GM21619 (cell line): ENCODE measurements around the gene GMEB2.
"Not testable (repeated sequence)": the region's sequence is repeated elsewhere in the genome, so short reads cannot be mapped to it uniquely, and the experiment has no call there.

Experiments
- ATAC-seq: cut with Tn5 transposase; IDR thresholded peaks from one replicate; pipeline ENCODE4 v1.9.1; 2021; ENCODE audit not compliant: unreplicated experiment

GMEB2 gene

DNA sequence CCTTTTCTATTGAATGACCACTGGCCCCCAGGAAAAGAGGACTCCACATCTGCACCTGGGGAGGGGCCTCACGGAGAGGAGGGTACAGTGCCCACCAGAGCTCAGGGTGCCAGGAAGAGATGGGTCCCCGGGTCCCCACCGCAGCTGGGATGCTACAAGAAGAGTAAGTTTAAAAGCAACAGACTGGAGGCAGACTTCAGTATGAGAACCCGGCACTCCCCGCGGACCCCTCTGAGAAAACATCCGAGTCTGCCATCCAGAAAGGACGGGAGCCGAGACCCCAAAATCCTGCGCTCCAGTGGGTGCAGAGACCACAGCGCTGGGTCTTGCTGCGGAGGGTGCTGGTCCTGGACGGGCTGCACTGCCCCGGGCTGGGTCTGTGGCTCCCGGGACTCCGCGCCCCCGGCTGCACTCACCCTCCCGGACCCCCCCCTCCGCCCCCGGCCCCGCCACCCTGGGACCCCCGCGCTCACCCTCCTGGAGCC, 53.2 kb downstream of the GMEB2 start:
- no peak for ATAC-seq

DNA sequence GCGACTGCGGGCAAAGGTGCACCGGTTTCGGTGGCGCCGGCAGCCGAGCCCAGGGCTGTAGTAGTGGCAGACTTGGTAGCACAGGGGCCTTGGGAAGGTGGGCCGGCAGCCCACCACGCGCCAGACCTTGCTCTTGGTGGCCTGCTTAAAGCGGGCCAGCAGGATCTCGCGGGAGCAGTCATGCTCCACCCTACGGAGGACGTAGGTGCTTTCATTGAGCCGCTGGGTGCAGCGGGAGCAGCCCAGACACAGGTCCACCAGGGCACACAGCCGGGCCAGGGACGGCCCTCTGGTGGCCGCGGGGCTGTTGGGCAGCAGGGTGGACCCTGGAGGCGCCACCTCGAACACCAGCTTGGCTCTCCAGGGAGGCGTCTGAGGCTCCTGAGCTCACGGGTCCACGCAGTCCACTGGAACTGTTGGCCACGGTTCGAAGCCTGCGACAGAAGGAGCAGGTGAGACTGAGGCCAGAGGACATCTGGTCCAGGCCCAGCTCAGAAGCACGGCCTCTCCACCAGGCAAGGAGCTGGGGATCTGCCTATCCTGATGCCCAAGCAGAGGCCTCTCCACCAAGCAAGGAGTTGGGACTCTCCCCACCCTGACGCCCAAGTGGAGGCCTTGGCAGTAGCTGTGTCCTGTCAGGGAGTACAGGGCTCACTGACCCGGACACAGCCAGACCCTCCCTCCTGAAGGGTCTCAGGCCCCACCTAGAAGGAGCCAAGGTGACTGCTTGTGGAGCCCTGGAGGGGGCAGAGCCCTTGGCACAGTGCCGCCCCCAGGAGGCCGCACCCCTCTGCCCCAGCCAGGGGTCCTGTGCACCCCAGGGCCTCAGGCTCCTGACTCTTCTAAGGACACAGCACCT, 53.9 kb downstream of the GMEB2 start:
- no peak for ATAC-seq

DNA sequence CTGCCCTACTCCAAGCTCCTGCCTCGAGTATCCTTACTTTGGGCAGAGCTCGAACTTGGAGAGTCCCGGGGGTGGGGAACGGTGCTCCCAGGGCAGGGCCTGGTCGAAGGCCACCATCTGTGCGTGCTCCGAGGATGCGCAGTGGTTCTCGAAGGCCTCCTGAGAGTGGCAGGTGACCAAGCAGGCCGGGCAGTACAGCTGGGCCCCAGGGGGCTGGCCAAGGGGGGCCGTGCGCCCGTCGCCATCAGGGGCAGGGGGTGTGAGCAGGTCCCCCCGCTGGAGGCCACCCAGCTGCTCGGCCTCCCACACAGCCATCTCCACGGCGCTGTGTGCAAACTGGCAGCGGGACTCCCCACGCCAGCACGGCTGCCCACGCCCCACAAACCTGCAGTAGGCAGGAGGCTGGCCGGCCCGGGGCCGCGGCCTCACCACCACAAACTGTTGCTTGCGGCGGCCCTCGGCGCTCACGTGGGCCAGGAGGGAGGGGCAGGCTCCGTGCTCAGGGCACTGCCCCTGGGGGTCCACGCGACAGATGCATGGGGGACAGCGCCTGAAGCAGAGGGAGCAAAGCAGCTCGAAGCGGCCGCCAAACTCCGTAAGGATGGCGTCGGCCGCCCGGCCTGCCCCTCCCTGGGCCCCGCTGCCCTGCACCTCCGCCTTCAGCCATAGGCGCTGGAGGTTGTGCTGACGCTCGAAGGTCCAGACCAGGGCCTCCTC, 54.7 kb downstream of the GMEB2 start:
- ATAC-seq, result no peak

DNA sequence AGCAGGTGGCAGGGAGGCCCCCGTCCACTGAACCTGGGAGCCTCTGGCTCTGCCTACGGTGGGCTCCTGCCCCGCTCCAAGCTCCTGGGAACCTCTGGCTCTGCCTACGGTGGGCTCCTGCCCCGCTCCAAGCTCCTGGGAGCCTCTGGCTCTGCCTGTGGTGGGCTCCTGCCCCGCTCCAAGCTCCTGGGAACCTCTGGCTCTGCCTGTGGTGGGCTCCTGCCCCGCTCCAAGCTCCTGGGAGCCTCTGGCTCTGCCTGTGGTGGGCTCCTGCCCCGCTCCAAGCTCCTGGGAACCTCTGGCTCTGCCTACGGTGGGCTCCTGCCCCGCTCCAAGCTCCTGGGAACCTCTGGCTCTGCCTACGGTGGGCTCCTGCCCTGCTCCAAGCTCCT, 55.8 kb downstream of the GMEB2 start:
- ATAC-seq, result not testable (repeated sequence)

DNA sequence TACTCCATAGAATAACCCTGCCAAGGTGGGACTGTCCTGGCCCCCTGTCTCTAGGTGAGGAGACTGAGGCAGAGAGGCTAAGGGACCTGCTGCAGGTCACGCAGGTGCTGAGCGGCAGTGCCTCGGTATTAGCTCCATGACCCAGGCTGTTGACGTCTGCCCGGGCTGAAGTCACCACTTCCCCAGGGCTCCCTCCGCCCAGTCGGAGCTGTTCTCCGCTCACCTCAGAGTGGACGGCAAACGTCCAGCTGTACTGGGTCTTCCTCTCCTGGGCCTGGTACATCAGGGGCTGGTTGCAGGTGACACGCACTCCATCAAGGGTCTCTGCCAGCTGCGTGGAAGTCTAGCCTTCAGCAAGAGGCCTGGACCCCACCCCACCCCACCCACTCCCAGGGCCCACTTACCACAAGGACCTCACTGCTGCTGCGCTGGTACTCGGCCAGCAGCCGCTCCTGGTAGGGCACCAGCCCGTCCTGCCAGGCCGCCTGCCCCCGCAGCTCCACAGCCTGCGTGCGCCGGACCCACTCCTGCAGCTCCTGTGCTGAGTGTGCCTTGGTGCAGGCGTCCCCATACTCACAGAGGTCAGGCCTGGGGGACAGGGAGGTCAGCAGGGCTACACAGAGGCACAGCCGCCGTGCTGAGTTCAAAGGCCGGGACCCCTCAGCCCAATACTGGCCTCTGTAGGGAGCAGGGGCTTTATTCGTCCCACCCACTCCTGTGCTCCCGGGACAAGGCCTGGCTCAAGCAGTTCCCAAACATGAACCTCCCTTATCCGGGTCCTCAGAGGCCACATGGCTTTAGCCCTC, 56.4 kb downstream of the GMEB2 start:
- no peak for ATAC-seq

DNA sequence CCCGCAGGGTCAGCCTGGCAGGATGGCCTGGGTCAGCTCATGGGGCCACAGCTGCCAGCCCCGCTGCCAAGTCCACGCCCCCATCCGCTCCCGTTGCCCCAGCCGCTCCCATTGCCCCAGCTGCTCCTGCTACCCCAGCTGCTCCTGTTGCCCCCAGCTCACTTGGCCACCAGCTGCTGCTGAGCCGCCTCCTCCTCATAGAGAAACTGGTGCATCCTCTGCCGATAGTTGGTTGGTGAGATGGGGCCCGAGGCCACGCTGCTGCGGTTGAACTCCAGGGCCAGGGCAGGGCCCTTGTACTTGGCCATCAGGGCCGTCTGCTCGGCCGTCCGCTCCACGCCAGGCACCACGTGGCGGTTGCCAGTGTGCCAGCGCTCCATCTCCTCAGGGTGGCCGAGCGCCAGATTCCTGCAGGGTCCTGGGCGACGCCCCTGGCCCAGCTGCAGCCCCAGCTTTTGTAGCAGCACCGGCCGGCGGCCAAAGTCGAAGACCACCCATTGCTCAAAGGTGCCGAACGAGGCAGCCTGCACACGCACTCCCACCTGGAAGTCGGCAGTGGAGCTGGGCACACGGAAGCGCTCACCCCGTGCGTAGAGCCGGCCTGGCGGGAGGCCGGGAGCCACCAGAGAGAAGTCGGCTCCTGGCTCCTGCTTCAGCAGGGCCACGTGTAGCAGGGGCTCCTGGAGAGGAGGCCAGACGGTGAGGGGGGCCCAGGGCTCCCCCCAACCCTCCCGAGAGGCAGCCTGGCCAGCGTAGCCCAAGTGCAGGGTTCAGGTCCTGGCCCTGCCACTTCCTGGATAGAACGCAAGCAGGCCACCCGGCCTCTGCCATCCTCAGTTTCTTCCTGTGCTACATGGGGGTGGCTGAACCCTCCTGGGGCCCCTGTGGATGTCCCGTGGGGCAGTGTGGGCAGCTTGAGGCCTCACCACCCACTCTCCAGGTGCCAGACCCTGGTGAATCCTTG, 57.6 kb downstream of the GMEB2 start:
- no peak for ATAC-seq

DNA sequence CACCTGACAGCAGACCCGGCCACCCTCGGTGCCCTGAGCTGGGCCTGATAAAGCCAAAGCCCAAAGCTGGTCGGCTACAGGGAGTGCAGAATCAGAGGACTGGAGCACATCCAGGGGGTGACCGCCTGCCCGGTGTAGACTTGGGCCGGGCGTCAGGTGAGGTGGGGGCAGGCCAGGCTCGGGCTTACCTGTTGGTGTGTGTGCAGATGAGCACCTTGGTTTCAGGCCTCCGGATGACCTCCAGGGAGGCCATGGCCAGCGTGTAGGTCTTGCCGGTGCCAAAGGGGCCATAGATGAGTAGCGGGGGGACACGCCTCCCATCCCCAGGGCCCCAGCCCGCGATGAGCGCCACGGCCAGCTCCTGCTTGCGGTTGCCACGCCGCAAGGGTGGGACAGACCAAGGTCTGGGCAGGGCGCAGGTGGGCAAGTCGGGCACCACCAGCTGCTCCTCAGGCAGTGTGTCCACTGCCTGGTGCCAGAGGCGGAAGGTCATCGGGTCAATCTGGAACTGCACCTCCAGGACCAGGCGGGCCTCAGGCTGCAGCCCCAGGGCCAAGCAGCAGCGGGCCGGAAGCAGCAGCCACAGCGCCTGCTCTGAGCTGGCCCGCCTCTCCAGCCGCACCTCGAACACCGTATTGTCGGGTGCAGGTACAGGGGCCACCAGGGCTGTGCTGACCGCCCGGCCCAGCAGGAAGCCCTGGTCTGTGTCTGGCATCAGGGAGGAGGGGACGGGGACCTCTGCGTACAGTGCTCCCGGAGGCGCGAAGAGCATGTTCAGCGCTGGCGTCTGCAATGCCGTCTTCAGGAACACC, 58.5 kb downstream of the GMEB2 start:
- ATAC-seq, result peak; percentile 2

DNA sequence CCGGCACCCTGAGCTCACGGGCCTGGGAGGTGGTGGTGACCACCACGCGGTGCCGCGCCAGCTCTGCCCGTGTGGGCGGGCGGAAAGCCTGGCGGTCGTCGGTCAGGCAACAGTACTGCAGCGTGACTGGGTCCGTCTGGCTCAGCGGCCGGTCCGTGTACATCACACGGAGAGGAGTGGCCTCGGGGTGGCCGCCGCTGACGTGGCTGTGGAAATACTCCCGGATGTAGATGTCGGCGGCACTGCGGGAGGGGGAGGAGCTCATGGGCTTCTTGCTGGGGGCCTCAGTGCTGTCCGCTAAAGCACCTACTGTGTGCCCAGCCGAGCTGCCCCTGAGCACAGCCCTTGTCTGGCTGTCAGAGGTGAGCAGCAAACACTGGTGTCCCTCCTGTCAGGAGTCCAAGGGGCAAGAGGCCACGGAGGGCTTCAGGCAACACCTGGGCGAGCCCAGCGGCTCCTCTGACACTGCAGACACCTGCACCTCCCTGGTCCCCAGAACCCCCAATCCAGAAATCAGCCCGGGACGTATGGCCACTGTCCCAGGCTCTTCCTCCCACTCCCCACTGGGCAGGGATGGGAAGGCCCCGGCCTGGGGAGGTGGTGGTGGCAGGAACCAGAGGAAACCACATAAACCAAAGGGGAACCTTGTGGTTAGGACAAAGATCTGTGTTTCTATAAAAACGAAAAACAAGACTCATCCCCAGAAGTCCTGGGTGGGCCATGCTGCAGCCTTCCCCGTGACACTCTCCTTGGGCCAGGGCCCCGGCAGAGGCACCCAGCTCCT, 59.3 kb downstream of the GMEB2 start:
- ATAC-seq, result peak; percentile 55

DNA sequence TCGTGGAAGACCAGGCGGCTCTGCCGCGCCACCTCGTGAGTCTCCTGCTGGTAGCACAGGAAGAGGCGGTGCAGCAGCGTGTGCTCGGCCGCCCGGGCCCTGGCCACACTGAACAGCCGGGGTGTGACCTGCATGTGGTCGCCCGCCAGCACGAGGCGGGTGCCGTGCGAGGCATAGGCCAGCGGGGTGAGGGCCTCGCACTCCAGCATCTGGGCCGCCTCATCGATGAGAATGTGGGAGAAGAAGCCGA, 59.8 kb downstream of the GMEB2 start:
- ATAC-seq, result no peak

DNA sequence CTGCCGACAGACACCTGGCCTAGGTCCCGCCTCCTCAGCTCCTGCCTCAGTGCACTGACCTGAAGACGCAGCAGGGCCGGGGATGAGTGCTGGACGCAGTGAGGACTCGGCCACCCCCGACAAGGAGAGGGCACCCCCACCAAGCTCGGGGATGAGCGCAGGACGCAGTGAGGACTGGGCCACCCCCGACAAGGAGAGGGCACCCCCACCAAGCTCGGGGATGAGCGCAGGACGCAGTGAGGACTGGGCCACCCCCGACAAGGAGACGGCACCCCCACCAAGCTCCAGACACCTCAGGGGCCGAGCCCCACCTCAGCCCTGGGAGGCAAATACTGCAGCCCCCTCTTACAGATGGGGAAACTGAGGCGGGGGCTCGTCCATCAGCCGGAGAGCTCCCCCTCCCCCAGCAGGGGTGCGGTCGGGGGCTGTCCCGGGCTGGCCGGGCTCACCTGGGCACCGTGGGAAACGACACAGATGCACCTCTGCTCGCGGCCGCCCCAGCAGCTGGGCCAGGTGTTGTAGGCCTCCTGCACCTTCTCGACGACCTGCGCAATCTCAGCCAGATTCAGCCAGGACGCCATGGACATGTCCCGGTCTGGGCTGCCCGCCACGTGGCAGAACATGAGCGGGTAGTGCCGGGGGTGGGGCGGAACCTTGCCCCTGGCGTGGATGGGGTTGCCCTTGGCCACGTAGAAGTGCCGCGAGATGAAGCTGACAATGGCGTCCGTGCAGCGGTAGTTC, 60.3 kb downstream of the GMEB2 start:
- no peak for ATAC-seq

DNA sequence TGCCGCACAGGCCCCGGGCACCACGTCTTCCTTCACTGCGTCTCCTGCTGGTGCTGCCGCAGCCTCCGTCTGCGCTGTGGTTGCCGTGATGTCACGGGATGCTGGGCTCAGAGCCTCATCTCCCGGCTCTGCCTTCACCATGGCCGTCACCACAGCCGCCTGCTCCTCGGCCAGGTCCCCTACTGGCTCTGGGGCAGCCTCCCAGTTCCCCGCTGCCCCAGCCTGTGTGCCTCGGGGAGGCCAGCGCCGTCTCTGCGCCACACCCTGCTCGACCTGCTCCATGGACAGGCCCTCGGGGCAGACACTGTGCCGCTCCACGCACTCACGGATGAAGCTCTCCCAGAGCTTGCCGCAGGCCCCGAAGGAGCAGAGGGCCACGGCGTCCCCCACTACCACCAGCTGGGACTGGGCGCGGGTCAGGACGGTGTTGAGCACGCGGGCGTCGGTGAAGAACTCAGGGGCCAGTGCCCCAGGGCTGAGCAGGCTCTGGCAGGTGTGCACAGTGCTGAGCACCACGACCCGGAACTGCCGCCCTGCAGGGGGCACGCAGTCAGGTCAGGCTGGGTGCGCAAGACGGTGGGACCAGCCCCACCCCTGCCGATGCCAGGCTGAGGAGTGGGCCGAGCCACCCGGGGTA, 61.1 kb downstream of the GMEB2 start:
- no peak for ATAC-seq

DNA sequence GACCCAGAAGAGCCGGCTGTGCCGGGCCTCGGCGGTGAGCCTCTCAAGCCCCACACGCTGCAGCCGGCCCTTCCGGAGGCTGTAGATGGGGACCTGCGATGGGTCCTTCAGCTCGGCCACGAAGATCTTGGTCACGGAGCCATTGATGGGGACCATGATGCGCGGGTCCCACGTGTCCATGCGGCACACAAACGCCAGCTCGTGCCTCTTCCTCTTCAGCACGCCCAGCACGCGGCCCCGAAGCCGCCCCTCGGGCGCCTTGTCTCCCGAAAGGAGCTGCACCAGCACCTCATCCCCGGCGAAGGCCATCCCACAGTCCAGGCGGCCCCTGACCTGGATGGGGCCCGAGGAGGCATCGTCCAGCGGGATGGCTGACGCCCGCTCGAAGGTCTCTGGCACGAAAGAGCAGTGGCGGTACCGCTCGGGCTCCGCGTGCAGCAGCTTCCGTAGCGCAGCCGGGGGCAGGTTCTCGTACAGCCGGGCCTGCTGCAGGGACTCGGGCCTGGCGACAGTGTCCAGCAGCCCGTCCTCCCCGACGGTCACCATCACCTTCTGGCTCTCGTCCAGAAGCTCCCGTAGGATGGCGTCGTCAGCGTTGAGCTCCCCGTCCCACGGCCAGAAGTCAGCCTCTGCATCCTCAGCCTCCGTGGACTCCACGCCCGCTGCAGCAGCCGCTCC, 61.7 kb downstream of the GMEB2 start:
- no peak for ATAC-seq

DNA sequence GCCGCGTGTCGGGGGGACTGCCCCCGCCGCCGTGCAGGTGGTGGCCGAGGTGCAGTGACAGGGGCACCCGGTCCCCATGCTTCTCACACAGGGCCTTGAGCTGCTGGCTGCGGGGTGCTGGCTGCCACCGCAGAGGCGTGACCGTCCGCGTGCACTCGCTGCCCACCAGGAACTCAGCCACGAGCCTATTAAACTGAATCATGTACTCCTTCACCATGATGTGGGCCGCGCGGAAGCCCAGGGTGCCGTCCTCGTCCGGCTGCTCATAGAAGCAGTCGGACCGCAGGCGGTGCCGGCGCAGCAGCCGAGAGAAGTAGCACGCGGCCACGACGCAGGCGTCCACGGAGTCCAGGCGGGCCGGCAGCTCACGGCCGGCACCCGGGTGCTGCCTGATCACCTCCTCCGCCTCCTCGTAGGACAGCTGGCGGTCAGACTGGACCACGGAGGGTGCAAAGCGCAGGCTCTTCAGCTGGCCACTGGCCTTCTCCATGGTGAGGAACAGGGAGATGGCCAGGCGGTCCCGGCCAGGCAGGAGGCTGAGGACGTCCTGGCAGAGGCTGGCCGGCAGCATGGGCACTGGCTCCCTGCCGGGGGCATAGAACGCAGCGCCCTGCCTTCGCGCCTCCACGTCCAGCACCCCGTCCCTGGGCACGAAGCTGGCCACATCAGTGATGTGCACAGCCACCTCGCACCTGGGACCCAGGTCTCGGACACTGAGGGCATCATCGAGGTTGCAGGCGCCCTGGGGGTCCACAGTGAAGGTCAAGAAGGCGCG, 62.7 kb downstream of the GMEB2 start:
- ATAC-seq, result no peak

DNA sequence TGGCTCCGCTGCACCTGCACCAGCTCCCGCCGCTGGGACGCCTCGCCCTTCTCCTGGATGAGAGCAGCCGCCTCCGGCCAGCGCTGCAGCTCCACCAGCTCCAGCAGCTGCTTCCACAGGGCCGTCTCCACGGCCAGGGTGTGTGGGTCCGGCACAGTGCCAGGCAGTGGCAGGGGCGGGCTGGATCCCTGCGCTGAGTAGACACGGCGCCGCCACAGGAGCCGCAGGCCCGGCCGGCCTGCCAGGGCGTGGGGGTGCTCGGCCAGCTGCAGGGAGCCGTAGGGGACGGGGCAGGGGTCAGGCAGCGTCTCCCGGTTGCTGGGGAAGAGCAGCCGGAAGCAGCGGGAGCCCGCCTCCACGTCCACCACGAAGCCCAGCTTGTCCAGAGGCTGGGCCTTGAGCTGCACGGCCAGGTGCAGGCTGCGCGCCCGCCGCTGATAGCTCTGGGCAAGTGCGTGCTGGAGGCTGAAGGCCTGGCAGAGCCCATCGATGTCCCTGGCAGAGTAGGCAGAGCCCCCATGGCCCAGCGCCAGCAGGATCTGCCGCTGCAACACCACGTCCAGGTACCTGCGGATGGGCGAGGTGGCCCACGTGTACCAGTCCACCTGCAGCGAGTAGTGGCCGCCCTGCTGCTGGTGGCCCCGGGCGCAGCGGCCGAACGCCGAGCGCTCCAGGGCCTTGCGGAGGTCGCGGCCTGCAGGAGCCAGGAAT, 63.5 kb downstream of the GMEB2 start:
- no peak for ATAC-seq

DNA sequence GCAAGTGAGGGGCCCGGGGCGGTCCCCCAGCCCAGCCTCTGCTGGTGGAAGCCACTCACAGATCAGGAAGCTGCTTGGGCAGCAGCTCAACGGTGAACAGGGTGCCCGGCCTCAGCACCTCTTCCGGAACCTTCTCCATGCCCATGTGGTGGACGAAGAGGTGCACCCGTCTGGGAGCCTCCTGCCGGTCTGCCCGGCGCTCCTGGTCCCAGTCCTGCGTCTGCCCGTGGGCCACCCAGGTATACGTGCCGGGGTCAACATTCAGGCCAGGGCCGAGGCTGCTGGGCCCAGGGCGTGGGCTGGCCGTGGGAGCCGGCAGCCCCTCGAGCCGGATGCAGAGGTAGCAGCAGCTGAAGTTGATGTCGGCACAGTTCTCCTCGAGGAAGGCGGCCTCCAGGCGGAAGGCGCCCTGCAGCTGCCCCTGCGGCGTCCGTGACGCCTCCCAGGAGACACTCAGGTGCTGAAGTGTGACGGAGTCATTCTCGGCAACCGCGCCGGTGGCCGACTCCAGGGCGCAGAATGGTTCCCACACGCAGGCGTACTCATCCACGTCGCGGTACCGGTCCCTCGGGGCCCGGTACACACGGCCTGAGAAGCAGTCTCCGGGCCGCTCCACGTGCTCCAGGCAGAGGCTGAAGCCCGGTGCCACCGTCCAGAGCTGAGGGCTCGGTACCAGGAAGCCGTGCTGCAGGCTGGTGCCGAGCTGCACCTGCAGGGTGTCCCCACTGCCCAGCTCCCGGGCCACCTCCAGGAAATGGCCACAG, 64.3 kb downstream of the GMEB2 start:
- peak; percentile 41 for ATAC-seq
